NCI-H524 treated with DMSO at 0.1 percent for 48 hours (cell line): Measurements from ENCODE around the gene ZNF710.

ENCODE experiments used
- DNase-seq: peaks from one replicate; lab custom pipeline; 2025; lab: John Stamatoyannopoulos, UW

ZNF710 gene

GRCh38 chr15:90018216-90018831 is 17.2 kb downstream of the ZNF710 start:
- DNase-seq, result no peak

- DNase-seq, result no peak
Observed at GRCh38 chr15:90019611-90020010, 18.5 kb downstream of the ZNF710 start.

- no peak for DNase-seq
Observed at GRCh38 chr15:90020021-90020735, 19.1 kb downstream of the ZNF710 start.

GRCh38 chr15:90020936-90021507 is 19.9 kb downstream of the ZNF710 start:
- no peak for DNase-seq

GRCh38 chr15:90022345-90022744 is 21.2 kb downstream of the ZNF710 start:
- no peak for DNase-seq

GRCh38 chr15:90022905-90023700 is 22.0 kb downstream of the ZNF710 start:
- no peak for DNase-seq

GRCh38 chr15:90024406-90024805 is 23.3 kb downstream of the ZNF710 start:
- no peak for DNase-seq

GRCh38 chr15:90025489-90026033 is 24.4 kb downstream of the ZNF710 start:
- no peak for DNase-seq

GRCh38 chr15:90028376-90028944 is 27.3 kb downstream of the ZNF710 start:
- no peak for DNase-seq

- no peak for DNase-seq
Observed at GRCh38 chr15:90029024-90029423, 27.9 kb downstream of the ZNF710 start.

GRCh38 chr15:90030376-90030775 is 29.3 kb downstream of the ZNF710 start:
- DNase-seq, result no peak

- DNase-seq, result no peak
Observed at GRCh38 chr15:90031231-90031791, 30.2 kb downstream of the ZNF710 start.

- DNase-seq, result no peak
Observed at GRCh38 chr15:90033006-90033405, 31.9 kb downstream of the ZNF710 start.

- no peak for DNase-seq
Observed at GRCh38 chr15:90033448-90033847, 32.3 kb downstream of the ZNF710 start.

- no peak for DNase-seq
Observed at GRCh38 chr15:90035095-90035839, 34.1 kb downstream of the ZNF710 start.

- DNase-seq, result no peak
Observed at GRCh38 chr15:90035840-90036230, 34.7 kb downstream of the ZNF710 start.

- no peak for DNase-seq
Observed at GRCh38 chr15:90036343-90036742, 35.2 kb downstream of the ZNF710 start.

GRCh38 chr15:90036806-90037510 is 35.8 kb downstream of the ZNF710 start:
- no peak for DNase-seq

- no peak for DNase-seq
Observed at GRCh38 chr15:90037511-90037860, 36.4 kb downstream of the ZNF710 start.

- DNase-seq, result no peak
Observed at GRCh38 chr15:90037961-90038631, 37.0 kb downstream of the ZNF710 start.
